Erythroblast (primary cell): ENCODE data around the gene APP.

Experiments used
- GATA1 ChIP-seq: IDR thresholded peaks from 2 replicates; pipeline ENCODE4 v1.6.1; 2011; ENCODE audit warnings: low read depth, mild to moderate bottlenecking, control low read depth, low read length, moderate library complexity
- POLR2A ChIP-seq: IDR thresholded peaks from 2 replicates; pipeline ENCODE4 v1.6.1; 2011; ENCODE audit warnings: mild to moderate bottlenecking, low read length

GRCh38 chr21:26067836-26068594, 102.6 kb downstream of the APP start:
- no peak for TF ChIP-seq GATA1
- TF ChIP-seq POLR2A, result no peak
